ENCODE measurements around the gene CTDP1. TPM values are rescaled to one million over a fixed set of nuclear protein-coding genes. Genes with fewer than 3 reads are reported as not detected.

The CTDP1 gene
- polyA plus RNA-seq, 2 donors: 10.8 to 13.0 TPM

DNA sequence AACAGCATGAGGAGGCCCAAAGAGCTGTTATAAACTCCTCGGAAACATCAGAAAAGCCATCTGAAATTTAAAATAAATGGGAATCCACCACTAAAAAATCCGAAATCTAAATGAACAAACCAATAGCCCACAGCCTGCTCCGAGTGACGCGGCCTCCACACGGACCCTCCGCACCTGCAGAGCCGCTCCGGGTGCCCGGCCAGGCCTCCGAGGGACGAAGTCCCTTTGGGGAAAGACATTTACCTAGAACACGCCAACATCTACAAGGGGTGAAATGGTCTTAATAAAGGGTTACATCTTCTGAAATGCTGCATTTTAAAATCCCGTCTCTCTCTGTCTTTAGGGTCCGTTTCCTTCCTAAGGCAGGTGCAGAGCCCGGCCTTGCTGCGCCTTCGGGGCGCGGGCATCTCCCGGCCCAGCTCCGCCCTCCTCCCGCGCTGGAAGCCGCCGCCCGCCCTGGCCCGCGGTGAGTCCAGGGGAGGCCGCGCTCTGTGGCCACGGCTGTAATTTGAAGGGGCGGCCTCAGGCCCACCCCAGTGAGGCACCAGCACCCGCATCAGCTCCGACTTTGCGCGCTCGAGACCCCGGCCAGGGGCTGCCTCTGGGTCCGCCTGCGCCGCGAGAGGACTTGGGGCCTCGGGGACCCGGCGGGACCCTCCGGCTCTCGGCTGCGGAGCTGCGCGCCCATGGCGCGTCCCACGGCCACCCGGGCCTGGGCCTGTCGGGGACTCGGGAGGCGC is 42.3 kb upstream of the CTDP1 start:
- Histone ChIP-seq H3K27ac (ENCODE audit: low read depth in 2 of 2, low read length in 1 of 2) (no peak overlapping the region), H3K9me3 (ENCODE audit: control insufficient read depth in 2 of 2, insufficient read depth in 1 of 2, low read depth in 1 of 2, low read length in 1 of 2) (peaks cover 0 to 3% of the 10 kb centered on the region in 2 donors), H3K4me1 (ENCODE audit: control insufficient read depth in 2 of 2, insufficient read depth in 2 of 2, low read length in 1 of 2) (peaks cover 0 to 4% of the 10 kb centered on the region in 2 donors), H3K4me3 (ENCODE audit: low read depth in 1 of 2, low read length in 2 of 2) (no peak overlapping the region), H3K27me3 (ENCODE audit: control insufficient read depth in 1 of 2, insufficient read depth in 2 of 2, low read length in 2 of 2) (peaks cover 0 to 7% of the 10 kb centered on the region in 2 donors), H3K36me3 (ENCODE audit: control insufficient read depth in 2 of 2, insufficient read depth in 2 of 2, low read length in 1 of 2) (no peaks in the 10 kb centered on the region)
- 30 to 35% methylated on average over 51 to 58 of the region's 58 CpGs for WGBS, 2 donors

DNA sequence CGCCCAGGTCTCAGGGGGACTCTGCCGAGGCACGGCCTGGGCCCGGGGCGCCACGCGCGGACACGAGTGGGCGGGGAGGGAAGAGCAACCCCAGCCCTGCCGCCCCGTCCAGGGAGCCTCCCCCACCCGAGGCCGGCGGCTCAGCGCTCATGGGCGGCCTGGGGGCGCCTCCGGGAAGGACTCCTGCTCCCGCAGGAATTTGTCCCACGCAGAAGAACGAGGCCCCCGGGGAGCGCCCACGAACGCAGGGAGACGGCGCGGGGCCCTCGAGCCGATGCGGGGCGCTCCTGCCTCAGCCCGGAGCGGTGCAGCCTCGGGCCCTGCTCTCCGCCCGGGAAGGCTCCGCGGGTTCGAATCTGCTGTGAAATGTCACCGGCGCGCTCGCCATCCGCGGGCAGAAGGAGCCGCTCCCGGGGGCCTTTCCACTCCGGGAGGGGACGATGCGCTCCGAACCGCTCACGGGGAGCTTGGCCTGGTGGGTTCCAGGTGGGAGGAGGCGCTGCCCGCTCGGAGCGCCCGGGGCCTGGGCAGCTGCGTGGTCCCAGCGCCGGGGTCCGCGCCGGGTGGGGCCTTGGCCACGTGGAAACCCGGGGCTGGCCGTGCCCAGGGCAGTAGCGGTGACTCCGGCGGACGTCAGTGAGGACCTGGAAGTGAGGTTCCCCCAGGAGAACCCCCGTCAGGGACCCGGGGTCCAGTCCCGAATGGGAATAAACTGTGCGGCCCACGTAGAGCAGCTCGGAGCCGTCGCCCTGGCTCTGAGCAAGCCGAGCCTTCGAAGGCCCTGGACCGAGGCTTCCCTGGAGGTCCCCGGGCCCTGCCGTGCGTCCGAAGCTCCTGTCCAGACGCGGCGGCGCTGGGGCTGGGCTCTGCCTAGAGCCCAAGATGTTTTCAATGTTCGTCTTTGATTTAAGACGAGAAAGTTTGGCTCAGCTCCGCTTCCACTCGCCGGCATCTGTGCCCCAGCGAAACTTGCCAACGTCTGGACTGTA is 41.4 kb upstream of the CTDP1 start:
- Histone ChIP-seq H3K9me3 (ENCODE audit: control insufficient read depth in 2 of 2, insufficient read depth in 1 of 2, low read depth in 1 of 2, low read length in 1 of 2) (peaks cover 0 to 3% of the 10 kb centered on the region in 2 donors), H3K4me3 (ENCODE audit: low read depth in 1 of 2, low read length in 2 of 2) (no peak overlapping the region), H3K4me1 (ENCODE audit: control insufficient read depth in 2 of 2, insufficient read depth in 2 of 2, low read length in 1 of 2) (peaks cover 0 to 4% of the 10 kb centered on the region in 2 donors), H3K27me3 (ENCODE audit: control insufficient read depth in 1 of 2, insufficient read depth in 2 of 2, low read length in 2 of 2) (peaks cover 0 to 7% of the 10 kb centered on the region in 2 donors), H3K36me3 (ENCODE audit: control insufficient read depth in 2 of 2, insufficient read depth in 2 of 2, low read length in 1 of 2) (no peaks in the 10 kb centered on the region), H3K27ac (ENCODE audit: low read depth in 2 of 2, low read length in 1 of 2) (no peak overlapping the region)
- 55 to 57% methylated on average over 86 to 99 of the region's 99 CpGs for WGBS, 2 donors

DNA sequence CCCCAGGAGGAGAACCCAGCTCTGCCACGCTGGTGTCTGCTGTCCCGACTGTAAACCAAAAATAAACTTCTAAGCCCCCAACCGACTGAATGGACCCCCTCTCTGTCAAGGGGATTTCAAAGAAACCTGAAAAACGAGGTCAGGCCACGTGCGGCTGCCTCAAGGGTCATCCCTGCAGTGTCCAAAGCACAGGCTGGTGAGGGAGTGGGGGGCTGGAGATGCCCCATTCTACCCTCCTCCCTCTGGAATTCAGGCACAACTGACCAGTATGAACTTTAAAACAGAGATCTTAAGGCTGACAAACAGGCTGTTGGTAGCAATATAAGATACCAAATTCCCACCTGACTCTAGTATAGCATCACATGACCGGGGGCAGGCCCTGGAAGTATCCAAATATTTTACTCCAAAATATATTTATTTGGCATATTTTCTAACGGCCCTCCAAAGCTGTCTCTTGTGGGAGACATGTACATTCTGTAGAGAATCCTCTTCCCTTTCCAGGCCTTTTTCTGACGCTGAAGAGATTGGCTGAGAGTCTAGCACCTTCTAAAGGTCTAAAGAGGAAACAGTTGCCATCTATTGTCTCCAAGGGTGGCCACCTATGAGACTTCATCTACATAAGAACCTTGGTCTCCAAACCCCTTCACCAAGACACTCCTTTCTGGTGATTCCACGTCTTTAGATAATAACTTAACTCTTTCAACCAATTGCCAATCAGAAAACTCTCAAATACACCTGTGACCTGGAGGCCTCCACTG is 40.4 kb upstream of the CTDP1 start:
- 64 to 69% methylated on average over 10 of the region's 10 CpGs for WGBS, 2 donors
- no peaks in the 10 kb centered on the region for H3K9me3 ChIP-seq (ENCODE audit: control insufficient read depth in 2 of 2, insufficient read depth in 1 of 2, low read depth in 1 of 2, low read length in 1 of 2)
- peaks cover 0 to 4% of the 10 kb centered on the region in 2 donors for H3K4me1 ChIP-seq (ENCODE audit: control insufficient read depth in 2 of 2, insufficient read depth in 2 of 2, low read length in 1 of 2)
- H3K27ac ChIP-seq (ENCODE audit: low read depth in 2 of 2, low read length in 1 of 2): no peak overlapping the region
- peaks cover 0 to 7% of the 10 kb centered on the region in 2 donors for H3K27me3 ChIP-seq (ENCODE audit: control insufficient read depth in 1 of 2, insufficient read depth in 2 of 2, low read length in 2 of 2)
- H3K4me3 ChIP-seq (ENCODE audit: low read depth in 1 of 2, low read length in 2 of 2): no peak overlapping the region
- no peaks in the 10 kb centered on the region for H3K36me3 ChIP-seq (ENCODE audit: control insufficient read depth in 2 of 2, insufficient read depth in 2 of 2, low read length in 1 of 2)

DNA sequence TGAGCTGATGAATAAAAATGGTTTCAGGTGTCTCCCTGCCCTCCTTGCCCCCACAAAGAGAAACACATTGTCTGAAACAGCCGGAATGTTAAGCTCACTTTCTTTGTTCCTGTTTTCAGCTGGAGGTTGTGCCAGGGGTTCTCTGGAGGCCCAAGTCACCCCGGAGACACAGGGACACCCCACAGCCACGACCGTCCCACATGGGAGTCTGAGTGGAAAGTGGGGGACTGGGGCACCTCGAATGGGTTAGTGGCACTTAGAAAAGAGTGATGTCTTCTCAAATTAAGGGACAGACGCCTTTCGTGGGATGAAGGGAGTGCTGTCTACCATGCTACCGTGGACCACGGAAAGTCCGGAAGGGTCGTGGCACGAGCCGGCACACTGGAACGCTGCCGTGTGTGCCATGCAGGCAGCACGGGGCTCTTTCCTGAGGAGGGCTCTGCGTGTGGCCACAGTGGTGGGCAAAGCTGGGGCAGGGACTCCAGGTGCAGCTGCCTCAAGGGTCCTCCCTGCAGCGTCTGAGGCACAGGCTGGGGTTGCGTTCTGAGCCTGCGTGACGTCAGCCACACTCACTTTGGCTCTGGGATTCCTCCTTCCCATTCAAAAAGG is 39.4 kb upstream of the CTDP1 start:
- H3K27ac ChIP-seq (ENCODE audit: low read depth in 2 of 2, low read length in 1 of 2): no peak overlapping the region
- H3K4me3 ChIP-seq (ENCODE audit: low read depth in 1 of 2, low read length in 2 of 2): no peak overlapping the region
- peaks cover 0 to 7% of the 10 kb centered on the region in 2 donors for H3K27me3 ChIP-seq (ENCODE audit: control insufficient read depth in 1 of 2, insufficient read depth in 2 of 2, low read length in 2 of 2)
- peaks cover 0 to 4% of the 10 kb centered on the region in 2 donors for H3K4me1 ChIP-seq (ENCODE audit: control insufficient read depth in 2 of 2, insufficient read depth in 2 of 2, low read length in 1 of 2)
- 86 to 88% methylated on average over 21 of the region's 21 CpGs for WGBS, 2 donors
- no peaks in the 10 kb centered on the region for H3K9me3 ChIP-seq (ENCODE audit: control insufficient read depth in 2 of 2, insufficient read depth in 1 of 2, low read depth in 1 of 2, low read length in 1 of 2)
- no peaks in the 10 kb centered on the region for H3K36me3 ChIP-seq (ENCODE audit: control insufficient read depth in 2 of 2, insufficient read depth in 2 of 2, low read length in 1 of 2)

DNA sequence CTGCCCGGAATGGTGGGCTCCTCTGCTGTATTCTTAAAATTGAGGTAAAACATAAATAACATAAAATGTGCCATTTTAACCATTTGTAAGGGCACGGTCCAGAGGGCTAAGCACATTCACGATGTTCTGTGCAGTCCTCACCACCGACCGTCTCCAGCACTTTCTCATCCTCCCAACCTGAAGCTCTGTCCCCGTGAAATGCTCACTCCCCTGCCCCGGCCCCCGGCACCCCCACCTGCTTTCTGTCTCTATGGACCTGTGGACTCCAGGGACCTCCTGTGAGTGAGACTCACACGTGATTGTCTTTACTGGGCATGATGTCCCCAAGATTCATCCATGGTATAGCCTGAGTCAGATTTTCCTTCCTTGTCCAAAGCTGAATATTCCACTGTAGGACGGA is 38.7 kb upstream of the CTDP1 start:
- Histone ChIP-seq H3K36me3 (ENCODE audit: control insufficient read depth in 2 of 2, insufficient read depth in 2 of 2, low read length in 1 of 2) (no peaks in the 10 kb centered on the region), H3K27me3 (ENCODE audit: control insufficient read depth in 1 of 2, insufficient read depth in 2 of 2, low read length in 2 of 2) (peaks cover 0 to 7% of the 10 kb centered on the region in 2 donors), H3K9me3 (ENCODE audit: control insufficient read depth in 2 of 2, insufficient read depth in 1 of 2, low read depth in 1 of 2, low read length in 1 of 2) (no peaks in the 10 kb centered on the region), H3K27ac (ENCODE audit: low read depth in 2 of 2, low read length in 1 of 2) (no peak overlapping the region), H3K4me3 (ENCODE audit: low read depth in 1 of 2, low read length in 2 of 2) (no peak overlapping the region), H3K4me1 (ENCODE audit: control insufficient read depth in 2 of 2, insufficient read depth in 2 of 2, low read length in 1 of 2) (peaks cover 0 to 4% of the 10 kb centered on the region in 2 donors)
- 81 to 88% methylated on average over 10 of the region's 10 CpGs for WGBS, 2 donors

DNA sequence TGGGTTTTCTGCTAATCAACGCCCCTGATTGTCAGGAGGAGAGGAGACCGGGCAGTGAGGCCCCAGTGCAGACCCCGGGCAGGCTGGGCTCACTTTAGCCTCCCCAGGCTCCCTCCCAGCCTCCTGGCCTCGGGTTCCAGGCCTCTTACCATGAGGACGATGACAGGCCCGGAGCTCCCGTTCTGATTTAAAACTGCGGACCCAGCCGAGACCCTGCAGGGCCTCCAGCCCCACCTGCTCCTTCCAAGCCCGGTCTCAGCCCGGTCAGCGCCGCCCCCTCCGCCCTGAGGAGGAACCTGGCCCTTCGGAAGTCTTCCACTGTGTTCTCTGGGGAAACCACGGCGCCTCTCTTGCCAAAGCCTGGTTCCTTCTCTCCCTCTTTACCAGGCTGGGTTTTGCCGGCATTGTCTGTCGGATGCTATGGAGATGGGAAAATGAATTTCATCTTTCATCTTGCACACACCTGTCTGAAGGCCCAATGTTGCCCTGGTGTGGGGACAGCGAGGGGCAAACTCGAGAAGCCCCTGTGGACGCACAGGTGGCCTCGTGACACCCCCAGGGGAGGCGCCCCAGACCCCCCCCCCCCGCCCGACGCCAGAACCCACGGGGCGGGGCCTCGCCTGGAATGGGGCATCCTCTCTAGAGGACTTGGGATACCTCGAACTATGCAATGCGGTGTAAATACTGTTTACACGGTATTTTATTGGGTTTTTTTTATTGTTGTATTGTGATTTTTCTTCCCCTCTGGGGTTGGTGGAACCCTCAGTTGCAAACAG is 37.7 kb upstream of the CTDP1 start:
- Histone ChIP-seq H3K36me3 (ENCODE audit: control insufficient read depth in 2 of 2, insufficient read depth in 2 of 2, low read length in 1 of 2) (no peaks in the 10 kb centered on the region), H3K4me1 (ENCODE audit: control insufficient read depth in 2 of 2, insufficient read depth in 2 of 2, low read length in 1 of 2) (peaks cover 0 to 4% of the 10 kb centered on the region in 2 donors), H3K9me3 (ENCODE audit: control insufficient read depth in 2 of 2, insufficient read depth in 1 of 2, low read depth in 1 of 2, low read length in 1 of 2) (no peaks in the 10 kb centered on the region), H3K27me3 (ENCODE audit: control insufficient read depth in 1 of 2, insufficient read depth in 2 of 2, low read length in 2 of 2) (peaks cover 0 to 7% of the 10 kb centered on the region in 2 donors), H3K4me3 (ENCODE audit: low read depth in 1 of 2, low read length in 2 of 2) (no peak overlapping the region), H3K27ac (ENCODE audit: low read depth in 2 of 2, low read length in 1 of 2) (no peak overlapping the region)
- WGBS, 2 donors: 86 to 87% methylated on average over 33 of the region's 33 CpGs

DNA sequence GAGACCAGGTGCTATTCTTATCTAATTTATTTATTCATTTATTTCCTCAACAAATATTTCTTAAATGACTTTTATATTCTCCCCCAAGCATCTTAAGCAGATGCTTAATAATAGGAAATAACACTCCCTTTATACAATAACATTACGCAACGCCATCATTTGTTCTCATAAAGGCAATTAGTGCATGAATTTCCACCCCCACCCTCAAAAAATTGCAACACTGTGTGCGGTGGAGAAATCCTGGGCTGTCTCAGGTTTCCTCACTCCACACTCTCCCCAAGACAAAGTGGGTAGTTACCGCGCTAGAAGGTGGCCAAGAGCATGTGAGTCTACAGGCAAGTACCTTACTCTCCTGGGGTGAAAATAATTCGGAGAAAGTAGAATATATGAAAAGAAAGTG is 37.0 kb upstream of the CTDP1 start:
- WGBS, 2 donors: 77 to 82% methylated on average over 6 of the region's 6 CpGs
- peaks cover 0 to 7% of the 10 kb centered on the region in 2 donors for H3K27me3 ChIP-seq (ENCODE audit: control insufficient read depth in 1 of 2, insufficient read depth in 2 of 2, low read length in 2 of 2)
- peaks cover 0 to 1% of the 10 kb centered on the region in 2 donors for H3K4me1 ChIP-seq (ENCODE audit: control insufficient read depth in 2 of 2, insufficient read depth in 2 of 2, low read length in 1 of 2)
- no peaks in the 10 kb centered on the region for H3K9me3 ChIP-seq (ENCODE audit: control insufficient read depth in 2 of 2, insufficient read depth in 1 of 2, low read depth in 1 of 2, low read length in 1 of 2)
- H3K27ac ChIP-seq (ENCODE audit: low read depth in 2 of 2, low read length in 1 of 2): no peak overlapping the region
- H3K36me3 ChIP-seq (ENCODE audit: control insufficient read depth in 2 of 2, insufficient read depth in 2 of 2, low read length in 1 of 2): no peaks in the 10 kb centered on the region
- no peak overlapping the region for H3K4me3 ChIP-seq (ENCODE audit: low read depth in 1 of 2, low read length in 2 of 2)

DNA sequence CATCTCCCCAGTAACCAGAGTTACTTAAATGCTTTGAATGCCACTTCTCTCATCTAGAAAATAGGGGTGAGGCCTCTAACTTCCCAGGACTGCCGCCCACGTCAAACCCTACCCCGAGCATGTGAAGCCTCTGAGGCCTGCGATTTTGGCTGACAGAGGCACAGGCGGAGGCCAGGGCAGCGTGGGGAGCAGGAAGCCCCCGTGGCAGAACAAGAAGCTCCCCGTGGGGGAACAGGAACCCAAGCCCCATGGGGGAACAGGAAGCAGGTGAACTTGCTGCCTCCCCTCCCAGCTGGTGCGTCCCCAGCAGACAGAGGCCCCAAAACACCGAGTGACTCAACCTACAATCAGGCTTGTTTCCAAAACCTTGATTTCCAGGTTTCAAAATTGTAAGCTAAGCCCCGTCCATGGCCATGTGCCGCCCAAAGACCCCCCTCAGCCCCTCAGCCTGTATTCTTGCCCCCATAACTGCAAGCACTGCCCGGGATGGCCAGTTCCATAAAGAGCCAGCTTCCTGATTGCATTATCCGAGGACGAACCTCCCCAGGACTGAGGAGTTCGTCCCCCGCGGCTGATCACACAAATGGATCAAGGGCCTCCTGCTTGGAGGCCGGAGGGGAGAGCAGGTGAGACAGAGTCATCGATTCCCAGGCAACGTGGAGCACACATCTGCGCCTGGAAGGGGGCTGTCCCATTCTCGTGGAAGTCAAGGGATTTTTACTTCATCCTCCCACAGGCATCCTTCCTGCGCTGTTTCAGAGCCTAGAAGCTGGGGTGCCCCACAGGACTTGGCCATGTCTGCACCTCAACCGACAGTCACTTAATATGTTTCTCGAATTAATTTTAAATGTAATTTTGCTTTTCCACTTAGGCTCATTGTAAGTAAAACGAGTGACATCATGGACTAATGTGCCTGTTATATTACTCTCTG is 36.3 kb upstream of the CTDP1 start:
- no peak overlapping the region for H3K27ac ChIP-seq (ENCODE audit: low read depth in 2 of 2, low read length in 1 of 2)
- H3K27me3 ChIP-seq (ENCODE audit: control insufficient read depth in 1 of 2, insufficient read depth in 2 of 2, low read length in 2 of 2): peaks cover 0 to 4% of the 10 kb centered on the region in 2 donors
- H3K4me1 ChIP-seq (ENCODE audit: control insufficient read depth in 2 of 2, insufficient read depth in 2 of 2, low read length in 1 of 2): no peaks in the 10 kb centered on the region
- H3K4me3 ChIP-seq (ENCODE audit: low read depth in 1 of 2, low read length in 2 of 2): no peak overlapping the region
- no peaks in the 10 kb centered on the region for H3K9me3 ChIP-seq (ENCODE audit: control insufficient read depth in 2 of 2, insufficient read depth in 1 of 2, low read depth in 1 of 2, low read length in 1 of 2)
- WGBS, 2 donors: 75 to 78% methylated on average over 27 of the region's 27 CpGs
- H3K36me3 ChIP-seq (ENCODE audit: control insufficient read depth in 2 of 2, insufficient read depth in 2 of 2, low read length in 1 of 2): no peaks in the 10 kb centered on the region

Data from esophagus (tissue), 2 donors.